NT2/D1 (cell line): Measurements from ENCODE around the gene HOATZ.

ENCODE experiments used
- DNase-seq: peaks from one replicate; pipeline ENCODE4 v3.0.0-alpha.2; 2011; ENCODE audit warnings: low read depth, low spot score
- H3K27me3 ChIP-seq: 2 replicates; pipeline ENCODE4 v1.6.0; 2011; ENCODE audit warnings: mild to moderate bottlenecking; ENCODE audit not compliant: insufficient read length, insufficient read depth
- H3K36me3 ChIP-seq: 2 replicates; pipeline ENCODE4 v1.6.1; 2011; ENCODE audit warnings: mild to moderate bottlenecking, low read length, mixed read lengths; ENCODE audit not compliant: insufficient read depth, insufficient read length
- H3K4me1 ChIP-seq: 2 replicates; pipeline ENCODE4 v1.5.1; 2011; ENCODE audit not compliant: insufficient read depth, insufficient read length
- H3K4me3 ChIP-seq: 2 replicates; pipeline ENCODE4 v1.5.1; 2011; ENCODE audit warnings: low read depth; ENCODE audit not compliant: insufficient read length
- H3K9ac ChIP-seq: 2 replicates; pipeline ENCODE4 v1.6.0; 2011; ENCODE audit warnings: low read depth; ENCODE audit not compliant: insufficient read length
- H3K9me3 ChIP-seq: 2 replicates; pipeline ENCODE4 v1.5.1; 2011; ENCODE audit warnings: mild to moderate bottlenecking, low read length; ENCODE audit not compliant: insufficient read depth
- SUZ12 ChIP-seq: IDR thresholded peaks from 2 replicates; pipeline ENCODE4 v1.6.1; 2011; ENCODE audit not compliant: insufficient read length, insufficient read depth; ENCODE audit errors: extremely low read depth
- YY1 ChIP-seq: IDR thresholded peaks from 2 replicates; pipeline ENCODE4 v1.6.1; 2011; ENCODE audit not compliant: insufficient read length, insufficient read depth
- ZNF274 ChIP-seq: IDR thresholded peaks from 2 replicates; pipeline ENCODE4 v1.6.1; 2011; ENCODE audit warnings: mild to moderate bottlenecking, low read depth, low read length

HOATZ gene

GRCh38 chr11:111570796-111571195 lies 56.2 kb downstream of the HOATZ start:
- no peaks in the 10 kb centered on the region for H3K27me3 ChIP-seq
- no peak for DNase-seq
- no peaks in the 10 kb centered on the region for H3K9me3 ChIP-seq
- H3K9ac ChIP-seq, result no peak overlapping the region
- H3K4me1 ChIP-seq, result no peaks in the 10 kb centered on the region
- H3K36me3 ChIP-seq, result no peaks in the 10 kb centered on the region
- TF ChIP-seq SUZ12 (no peak), ZNF274 (no peak), YY1 (no peak)
- H3K4me3 ChIP-seq, result no peak overlapping the region

DNA sequence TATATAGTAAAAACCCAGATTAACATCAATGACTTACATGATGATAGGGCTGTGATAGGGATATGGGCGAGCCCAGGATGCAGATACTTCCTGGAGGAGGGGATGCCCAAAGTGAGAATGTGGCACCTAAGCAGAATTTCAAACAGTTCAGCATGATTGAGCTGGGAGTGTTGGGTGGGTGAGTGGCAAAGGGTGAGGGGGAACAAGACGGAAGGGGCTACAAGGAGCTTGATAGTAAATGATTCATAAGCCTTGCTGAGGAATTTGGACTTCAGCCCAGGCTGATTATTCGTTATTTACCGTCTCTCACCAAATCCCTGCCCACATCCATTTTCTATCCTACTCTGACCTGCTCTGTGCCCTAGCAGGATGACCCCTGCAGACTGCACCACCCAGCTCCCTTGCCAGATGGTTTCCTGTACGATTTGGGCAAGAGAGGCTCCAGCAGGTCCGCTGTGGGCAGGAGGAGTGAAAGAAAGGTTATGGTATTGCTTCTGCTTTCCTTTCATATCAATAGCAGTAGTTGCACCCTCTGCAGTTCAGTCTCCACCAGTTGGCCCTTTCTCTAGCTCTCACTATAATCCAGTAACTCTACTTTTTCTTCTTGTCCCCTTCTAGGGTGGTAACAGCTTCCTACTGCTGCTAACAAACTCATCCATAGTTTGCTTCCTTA lies 57.4 kb downstream of the HOATZ start:
- Histone ChIP-seq H3K4me3 (no peak overlapping the region), H3K4me1 (no peaks in the 10 kb centered on the region), H3K27me3 (no peaks in the 10 kb centered on the region), H3K9me3 (no peaks in the 10 kb centered on the region), H3K36me3 (no peaks in the 10 kb centered on the region), H3K9ac (no peak overlapping the region)
- no peak for DNase-seq
- TF ChIP-seq ZNF274 (no peak), YY1 (no peak), SUZ12 (no peak)

DNA sequence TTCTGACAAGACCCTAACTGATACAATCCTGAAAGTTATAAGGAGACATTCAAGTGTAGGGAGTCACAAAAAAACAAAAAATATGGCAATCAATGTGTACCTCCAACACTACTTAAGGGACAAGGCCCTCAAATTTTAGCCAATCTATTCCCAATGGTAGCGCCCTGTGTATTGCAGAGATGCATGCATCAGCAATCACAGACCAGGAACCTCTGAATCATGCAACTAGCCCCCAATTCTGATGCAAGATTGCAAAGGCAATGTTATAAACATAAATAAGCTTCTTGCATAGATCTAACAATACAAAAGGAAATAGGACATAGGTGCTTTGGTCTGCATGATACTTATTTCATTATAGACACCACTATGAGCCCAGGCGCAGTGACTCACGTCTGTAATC lies 58.0 kb downstream of the HOATZ start:
- TF ChIP-seq SUZ12, result no peak
- no peak for TF ChIP-seq YY1
- no peak for TF ChIP-seq ZNF274
- H3K9ac ChIP-seq, result no peak overlapping the region
- H3K36me3 ChIP-seq, result no peaks in the 10 kb centered on the region
- no peak overlapping the region for H3K4me3 ChIP-seq
- no peaks in the 10 kb centered on the region for H3K9me3 ChIP-seq
- DNase-seq, result no peak
- H3K27me3 ChIP-seq, result no peaks in the 10 kb centered on the region
- H3K4me1 ChIP-seq, result no peaks in the 10 kb centered on the region

DNA sequence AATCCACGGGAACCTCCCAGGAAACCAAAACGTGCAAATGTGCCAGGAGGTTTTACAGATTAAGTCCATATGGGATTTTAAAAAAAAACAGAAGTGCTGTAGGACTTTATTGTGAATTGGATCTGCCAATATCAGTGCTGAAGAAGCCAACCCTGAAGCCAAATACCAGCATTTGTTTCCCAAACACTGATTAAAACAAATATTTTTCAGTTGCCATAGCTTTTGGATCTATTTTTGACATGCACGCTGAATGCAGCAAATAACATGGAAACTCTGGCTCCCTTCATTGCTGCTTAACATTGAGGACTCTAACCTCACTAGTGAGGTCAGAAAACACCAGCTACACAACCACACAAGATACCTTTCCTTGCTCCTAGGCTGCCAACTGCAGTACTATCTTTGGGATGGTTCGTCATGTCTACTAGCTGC lies 59.3 kb downstream of the HOATZ start:
- no peak for TF ChIP-seq YY1
- no peak for DNase-seq
- Histone ChIP-seq H3K4me3 (no peak overlapping the region), H3K36me3 (no peaks in the 10 kb centered on the region), H3K4me1 (no peaks in the 10 kb centered on the region), H3K9me3 (no peaks in the 10 kb centered on the region), H3K27me3 (no peaks in the 10 kb centered on the region), H3K9ac (no peak overlapping the region)

- no peak overlapping the region for H3K4me3 ChIP-seq
- no peak for TF ChIP-seq SUZ12
- TF ChIP-seq ZNF274, result no peak
- no peak for TF ChIP-seq YY1
- H3K4me1 ChIP-seq, result no peaks in the 10 kb centered on the region
- H3K36me3 ChIP-seq, result no peaks in the 10 kb centered on the region
- H3K9ac ChIP-seq, result no peak overlapping the region
- no peaks in the 10 kb centered on the region for H3K9me3 ChIP-seq
- H3K27me3 ChIP-seq, result no peaks in the 10 kb centered on the region
- DNase-seq, result no peak
These were observed 60.0 kb downstream of the HOATZ start for GRCh38 chr11:111574373-111575225.

DNA sequence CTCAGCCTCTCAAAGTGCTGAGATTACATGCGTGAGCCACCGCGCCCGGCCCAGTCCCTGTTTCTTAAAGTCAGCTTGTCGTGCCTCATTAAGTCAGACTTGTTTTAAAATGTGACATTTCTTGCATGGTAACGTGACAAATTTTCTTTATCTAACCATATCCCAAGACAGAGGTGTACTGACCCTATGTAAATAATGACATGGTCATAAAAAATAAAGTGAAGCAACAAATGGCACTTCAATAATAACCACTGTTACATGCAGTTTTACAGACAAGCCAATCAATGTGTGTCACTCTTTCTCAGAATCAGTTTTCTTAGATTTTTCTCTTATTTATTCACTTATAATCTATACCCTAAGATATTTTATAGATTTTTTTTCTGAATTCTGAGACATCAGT lies 61.2 kb downstream of the HOATZ start:
- H3K4me1 ChIP-seq, result no peaks in the 10 kb centered on the region

GRCh38 chr11:111577821-111578220 lies 63.2 kb downstream of the HOATZ start:
- Histone ChIP-seq H3K27me3 (no peaks in the 10 kb centered on the region), H3K9me3 (no peaks in the 10 kb centered on the region), H3K4me1 (no peaks in the 10 kb centered on the region), H3K4me3 (no peak overlapping the region), H3K36me3 (no peaks in the 10 kb centered on the region), H3K9ac (no peak overlapping the region)
- TF ChIP-seq SUZ12 (no peak), ZNF274 (no peak), YY1 (no peak)
- no peak for DNase-seq

More for the DNA sequence above, 61.2 kb downstream of the HOATZ start:
- no peaks in the 10 kb centered on the region for H3K27me3 ChIP-seq
- no peak overlapping the region for H3K4me3 ChIP-seq
- no peaks in the 10 kb centered on the region for H3K36me3 ChIP-seq
- H3K9ac ChIP-seq, result no peak overlapping the region
- DNase-seq, result no peak
- no peaks in the 10 kb centered on the region for H3K9me3 ChIP-seq
- TF ChIP-seq SUZ12 (no peak), YY1 (no peak), ZNF274 (no peak)
